Small intestine (tissue), 7 donors: Measurements from ENCODE around the gene CFAP20. TPM values are rescaled to one million over a fixed set of nuclear protein-coding genes. Genes with fewer than 3 reads are reported as not detected.
"Not testable (repeated sequence)": the region's sequence is repeated elsewhere in the genome, so short reads cannot be mapped to it uniquely, and the experiment has no call there.

Experiments
- DNase-seq, 2 donors: peaks; one replicate each; pipeline versions ENCODE4 v3.0.0 to v3.0.0-alpha.2; 2013
- FAIRE-seq: peaks from 2 replicates; lab custom pipeline; 2012; peaks lifted over from hg19 to GRCh38; lab: Jason Lieb, UNC
- H3K27ac ChIP-seq, 3 donors: one replicate each; pipeline ENCODE4 v1.5.1; 2013; ENCODE audit warnings: low read length in 2 of 3, mild to moderate bottlenecking in 2 of 3, control low read depth in 1 of 3, inconsistent platforms in 1 of 3, low read depth in 1 of 3, moderate library complexity in 1 of 3
- H3K27me3 ChIP-seq, 3 donors: one replicate each; pipeline ENCODE4 v1.6.1; 2013; ENCODE audit warnings: low read length in 3 of 3, inconsistent platforms in 1 of 3; ENCODE audit not compliant: control insufficient read depth in 3 of 3, insufficient read depth in 3 of 3
- H3K36me3 ChIP-seq, 3 donors: one replicate each; pipeline ENCODE4 v1.6.1; 2013; ENCODE audit warnings: low read length in 3 of 3, inconsistent platforms in 1 of 3, low read depth in 1 of 3, mild to moderate bottlenecking in 1 of 3, moderate library complexity in 1 of 3; ENCODE audit not compliant: control insufficient read depth in 3 of 3, insufficient read depth in 2 of 3
- H3K4me1 ChIP-seq, 3 donors: one replicate each; pipeline ENCODE4 v1.6.1; 2013; ENCODE audit warnings: low read length in 2 of 3, inconsistent platforms in 1 of 3, low read depth in 1 of 3, mild to moderate bottlenecking in 1 of 3, moderate library complexity in 1 of 3; ENCODE audit not compliant: control insufficient read depth in 3 of 3, insufficient read depth in 2 of 3
- H3K4me3 ChIP-seq, 3 donors: one replicate each; pipeline ENCODE4 v1.5.1; 2013; ENCODE audit warnings: low read length in 3 of 3, control low read depth in 1 of 3, inconsistent platforms in 1 of 3, low read depth in 1 of 3, mild to moderate bottlenecking in 1 of 3, moderate library complexity in 1 of 3
- H3K9me3 ChIP-seq, 2 donors: one replicate each; pipeline ENCODE4 v1.6.1; 2013; ENCODE audit warnings: low read depth in 1 of 2, low read length in 1 of 2; ENCODE audit not compliant: control insufficient read depth in 2 of 2, insufficient read depth in 1 of 2
- WGBS, 3 donors: extraction: QIAGEN DNeasy Blood & Tissue Kit; methylation state at CpG; one replicate each; pipeline ENCODE4 v1.1.7; 2013; 5-methylcytosine and 5-hydroxymethylcytosine counted together
- polyA plus RNA-seq, 4 donors: library from polyadenylated mRNA; stranded (reverse) in 3 of 4; unstranded in 1 of 4; fragments of 200-250 nt in 3 of 4; fragments of 120-200 nt in 1 of 4; gene quantifications; one replicate each; pipeline versions ENCODE4 v1.2.1 to v1.2.3, GENCODE V29; 2013
- donor health status: healthy with polysubstance abuse.
- donor health status: control.
- donor health status: control.
- donor health status: Bipolar disorder and iron deficiency.
- donor health status: healthy.

CFAP20 gene
- polyA plus RNA-seq, 4 donors: 16.8 to 46.8 (median 34.2) TPM

- H3K27ac ChIP-seq: no peak overlapping the region
- DNase-seq: no peak
- H3K27me3 ChIP-seq: peaks cover 0 to 3% (median 0%) of the 10 kb centered on the region in 3 donors
- H3K9me3 ChIP-seq: peaks cover 0 to 2% of the 10 kb centered on the region in 2 donors
- WGBS, 3 donors: 91 to 96% (median 95%) methylated on average over 23 of the region's 23 CpGs
- no peak overlapping the region for H3K4me3 ChIP-seq
- no peaks in the 10 kb centered on the region for H3K4me1 ChIP-seq
- no peaks in the 10 kb centered on the region for H3K36me3 ChIP-seq
- no peak for FAIRE-seq
These were observed 41.8 kb downstream of the CFAP20 start for GRCh38 chr16:58087209-58087913.

GRCh38 chr16:58086381-58087208 is 42.6 kb downstream of the CFAP20 start:
- no peaks in the 10 kb centered on the region for H3K36me3 ChIP-seq
- 71 to 86% (median 79%) methylated on average over 19 of the region's 19 CpGs for WGBS, 3 donors
- H3K9me3 ChIP-seq: peaks cover 0 to 2% of the 10 kb centered on the region in 2 donors
- no peak overlapping the region for H3K4me3 ChIP-seq
- no peaks in the 10 kb centered on the region for H3K4me1 ChIP-seq
- peaks cover 0 to 3% (median 0%) of the 10 kb centered on the region in 3 donors for H3K27me3 ChIP-seq
- FAIRE-seq (no peak), DNase-seq (no peak)
- no peak overlapping the region for H3K27ac ChIP-seq

GRCh38 chr16:58085584-58086251 is 43.5 kb downstream of the CFAP20 start:
- H3K27ac ChIP-seq: no peak overlapping the region
- H3K27me3 ChIP-seq: peaks cover 0 to 3% (median 0%) of the 10 kb centered on the region in 3 donors
- no peaks in the 10 kb centered on the region for H3K36me3 ChIP-seq
- no peak for FAIRE-seq
- H3K4me1 ChIP-seq: no peaks in the 10 kb centered on the region
- WGBS, 3 donors: 86 to 88% (median 87%) methylated on average over 21 of the region's 21 CpGs
- peaks cover 0 to 2% of the 10 kb centered on the region in 2 donors for H3K9me3 ChIP-seq
- DNase-seq: no peak
- no peak overlapping the region for H3K4me3 ChIP-seq

GRCh38 chr16:58085171-58085570 is 44.0 kb downstream of the CFAP20 start:
- 88 to 94% (median 93%) methylated on average over 11 of the region's 11 CpGs for WGBS, 3 donors
- H3K9me3 ChIP-seq: peaks cover 0 to 2% of the 10 kb centered on the region in 2 donors
- DNase-seq: no peak

GRCh38 chr16:58084635-58085034 is 44.5 kb downstream of the CFAP20 start:
- Histone ChIP-seq H3K36me3 (no peaks in the 10 kb centered on the region), H3K27me3 (peaks cover 0 to 3% (median 0%) of the 10 kb centered on the region in 3 donors), H3K27ac (no peak overlapping the region), H3K4me3 (no peak overlapping the region), H3K9me3 (peaks cover 0 to 2% of the 10 kb centered on the region in 2 donors), H3K4me1 (no peaks in the 10 kb centered on the region)
- FAIRE-seq (no peak), DNase-seq (no peak)
- WGBS, 3 donors: 65 to 79% (median 72%) methylated on average over 6 of the region's 6 CpGs

More at GRCh38 chr16:58085171-58085570, 44.0 kb downstream of the CFAP20 start:
- no peaks in the 10 kb centered on the region for H3K4me1 ChIP-seq
- H3K4me3 ChIP-seq: no peak overlapping the region
- peaks cover 0 to 3% (median 0%) of the 10 kb centered on the region in 3 donors for H3K27me3 ChIP-seq
- FAIRE-seq: no peak
- no peak overlapping the region for H3K27ac ChIP-seq
- no peaks in the 10 kb centered on the region for H3K36me3 ChIP-seq

GRCh38 chr16:58082381-58082780 is 46.8 kb downstream of the CFAP20 start:
- no peaks in the 10 kb centered on the region for H3K36me3 ChIP-seq
- no peak overlapping the region for H3K4me3 ChIP-seq
- no peak overlapping the region for H3K27ac ChIP-seq
- H3K27me3 ChIP-seq: peaks cover 0 to 3% (median 0%) of the 10 kb centered on the region in 3 donors
- no peak for FAIRE-seq
- no peak for DNase-seq
- no peaks in the 10 kb centered on the region for H3K4me1 ChIP-seq
- H3K9me3 ChIP-seq: no peaks in the 10 kb centered on the region

- H3K4me1 ChIP-seq, H3K4me3 ChIP-seq, FAIRE-seq, H3K36me3 ChIP-seq, H3K9me3 ChIP-seq, DNase-seq, H3K27me3 ChIP-seq, H3K27ac ChIP-seq: not testable (repeated sequence)
- WGBS, 3 donors: 81 to 90% (median 86%) methylated on average over 5 of the region's 5 CpGs
These were observed 48.5 kb downstream of the CFAP20 start for GRCh38 chr16:58080657-58081056.

- 69 to 81% (median 81%) methylated on average over 8 of the region's 8 CpGs for WGBS, 3 donors
- Histone ChIP-seq H3K4me3 (no peak overlapping the region), H3K36me3 (no peaks in the 10 kb centered on the region), H3K9me3 (no peaks in the 10 kb centered on the region), H3K27me3 (no peaks in the 10 kb centered on the region), H3K4me1 (no peaks in the 10 kb centered on the region), H3K27ac (no peak overlapping the region)
- FAIRE-seq (no peak), DNase-seq (no peak)
These were observed 51.4 kb downstream of the CFAP20 start for GRCh38 chr16:58077796-58078195.
